ENCODE results near the gene TRAPPC14. TPM values are rescaled to one million over a fixed set of nuclear protein-coding genes. Genes with fewer than 3 reads are reported as not detected.

TRAPPC14 gene
- total and polyA plus RNA-seq, 9 of the 15 experiments (the other 6 are each of a cell fraction or from before 2014, with no cell fraction given): 0.42 to 45.9 (median 18.2) TPM

DNA sequence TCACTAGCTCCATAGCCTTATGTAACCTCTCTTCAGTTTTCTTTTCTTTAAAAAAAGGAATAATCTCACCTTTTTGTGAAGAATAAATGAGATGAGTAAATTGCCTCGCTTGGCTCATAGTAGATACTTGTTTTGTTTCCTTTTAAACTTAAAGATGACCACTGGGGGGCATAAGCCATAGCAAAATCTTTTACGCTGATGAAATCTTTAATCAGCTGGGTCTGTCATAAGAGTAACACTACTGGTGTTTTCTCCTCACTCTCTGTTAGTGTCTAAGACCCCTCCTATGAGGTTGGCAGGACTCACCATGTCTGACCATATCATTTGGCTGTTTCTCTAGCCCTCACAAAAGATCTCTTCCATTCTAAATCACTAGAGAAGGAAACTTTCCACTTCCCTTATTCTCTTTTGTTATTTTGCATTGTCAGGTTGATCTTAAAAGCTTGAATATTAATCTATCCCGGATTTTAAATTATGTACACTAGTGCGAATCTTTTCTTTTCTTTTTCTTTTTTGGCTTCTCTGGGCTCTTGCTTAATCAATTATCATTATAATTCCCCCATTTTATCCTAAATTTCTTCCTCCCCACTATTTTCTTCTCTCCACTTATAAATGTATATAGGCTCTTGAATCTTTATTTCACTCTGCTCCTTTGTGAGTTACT lies 31.7 kb upstream of the TRAPPC14 start (continued):
- TF ChIP-seq, protein P1, sequence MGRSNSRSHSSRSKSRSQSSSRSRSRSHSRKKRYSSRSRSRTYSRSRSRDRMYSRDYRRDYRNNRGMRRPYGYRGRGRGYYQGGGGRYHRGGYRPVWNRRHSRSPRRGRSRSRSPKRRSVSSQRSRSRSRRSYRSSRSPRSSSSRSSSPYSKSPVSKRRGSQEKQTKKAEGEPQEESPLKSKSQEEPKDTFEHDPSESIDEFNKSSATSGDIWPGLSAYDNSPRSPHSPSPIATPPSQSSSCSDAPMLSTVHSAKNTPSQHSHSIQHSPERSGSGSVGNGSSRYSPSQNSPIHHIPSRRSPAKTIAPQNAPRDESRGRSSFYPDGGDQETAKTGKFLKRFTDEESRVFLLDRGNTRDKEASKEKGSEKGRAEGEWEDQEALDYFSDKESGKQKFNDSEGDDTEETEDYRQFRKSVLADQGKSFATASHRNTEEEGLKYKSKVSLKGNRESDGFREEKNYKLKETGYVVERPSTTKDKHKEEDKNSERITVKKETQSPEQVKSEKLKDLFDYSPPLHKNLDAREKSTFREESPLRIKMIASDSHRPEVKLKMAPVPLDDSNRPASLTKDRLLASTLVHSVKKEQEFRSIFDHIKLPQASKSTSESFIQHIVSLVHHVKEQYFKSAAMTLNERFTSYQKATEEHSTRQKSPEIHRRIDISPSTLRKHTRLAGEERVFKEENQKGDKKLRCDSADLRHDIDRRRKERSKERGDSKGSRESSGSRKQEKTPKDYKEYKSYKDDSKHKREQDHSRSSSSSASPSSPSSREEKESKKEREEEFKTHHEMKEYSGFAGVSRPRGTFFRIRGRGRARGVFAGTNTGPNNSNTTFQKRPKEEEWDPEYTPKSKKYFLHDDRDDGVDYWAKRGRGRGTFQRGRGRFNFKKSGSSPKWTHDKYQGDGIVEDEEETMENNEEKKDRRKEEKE (IDR thresholded peaks at IDR 0.05; ENCODE audit: borderline replicate concordance in 1 of 2, control insufficient read depth in 1 of 2, low read depth in 2 of 2, low read length in 1 of 2): no peak
- TF ChIP-seq, protein P2, sequence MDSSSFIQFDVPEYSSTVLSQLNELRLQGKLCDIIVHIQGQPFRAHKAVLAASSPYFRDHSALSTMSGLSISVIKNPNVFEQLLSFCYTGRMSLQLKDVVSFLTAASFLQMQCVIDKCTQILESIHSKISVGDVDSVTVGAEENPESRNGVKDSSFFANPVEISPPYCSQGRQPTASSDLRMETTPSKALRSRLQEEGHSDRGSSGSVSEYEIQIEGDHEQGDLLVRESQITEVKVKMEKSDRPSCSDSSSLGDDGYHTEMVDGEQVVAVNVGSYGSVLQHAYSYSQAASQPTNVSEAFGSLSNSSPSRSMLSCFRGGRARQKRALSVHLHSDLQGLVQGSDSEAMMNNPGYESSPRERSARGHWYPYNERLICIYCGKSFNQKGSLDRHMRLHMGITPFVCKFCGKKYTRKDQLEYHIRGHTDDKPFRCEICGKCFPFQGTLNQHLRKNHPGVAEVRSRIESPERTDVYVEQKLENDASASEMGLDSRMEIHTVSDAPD (CRISPR knock-in tag; IDR thresholded peaks at IDR 0.05): no peak
- peak; percentile 57; the same call in 1 of the 2 replicates for TF ChIP-seq EP300 (IDR thresholded peaks at IDR 0.05; ENCODE audit: low read length)
- TF ChIP-seq POLR3G (IDR thresholded peaks at IDR 0.05; ENCODE audit: extremely low read depth, insufficient read length, insufficient replicate concordance): no peak
- TF ChIP-seq MEF2A (IDR thresholded peaks at IDR 0.05; ENCODE audit: control insufficient read depth, low read depth, low read length): no peak
- TF ChIP-seq, protein P3, sequence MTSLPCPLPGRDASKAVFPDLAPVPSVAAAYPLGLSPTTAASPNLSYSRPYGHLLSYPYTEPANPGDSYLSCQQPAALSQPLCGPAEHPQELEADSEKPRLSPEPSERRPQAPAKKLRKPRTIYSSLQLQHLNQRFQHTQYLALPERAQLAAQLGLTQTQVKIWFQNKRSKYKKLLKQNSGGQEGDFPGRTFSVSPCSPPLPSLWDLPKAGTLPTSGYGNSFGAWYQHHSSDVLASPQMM (CRISPR knock-in tag; IDR thresholded peaks at IDR 0.05): no peak
- TF ChIP-seq, protein P4, sequence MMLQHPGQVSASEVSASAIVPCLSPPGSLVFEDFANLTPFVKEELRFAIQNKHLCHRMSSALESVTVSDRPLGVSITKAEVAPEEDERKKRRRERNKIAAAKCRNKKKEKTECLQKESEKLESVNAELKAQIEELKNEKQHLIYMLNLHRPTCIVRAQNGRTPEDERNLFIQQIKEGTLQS (IDR thresholded peaks at IDR 0.05): peak; percentile 91
- TF ChIP-seq, protein P4 (CRISPR knock-in tag; conservative IDR thresholded peaks at IDR 0.05): no peak
- TF ChIP-seq, protein P5, sequence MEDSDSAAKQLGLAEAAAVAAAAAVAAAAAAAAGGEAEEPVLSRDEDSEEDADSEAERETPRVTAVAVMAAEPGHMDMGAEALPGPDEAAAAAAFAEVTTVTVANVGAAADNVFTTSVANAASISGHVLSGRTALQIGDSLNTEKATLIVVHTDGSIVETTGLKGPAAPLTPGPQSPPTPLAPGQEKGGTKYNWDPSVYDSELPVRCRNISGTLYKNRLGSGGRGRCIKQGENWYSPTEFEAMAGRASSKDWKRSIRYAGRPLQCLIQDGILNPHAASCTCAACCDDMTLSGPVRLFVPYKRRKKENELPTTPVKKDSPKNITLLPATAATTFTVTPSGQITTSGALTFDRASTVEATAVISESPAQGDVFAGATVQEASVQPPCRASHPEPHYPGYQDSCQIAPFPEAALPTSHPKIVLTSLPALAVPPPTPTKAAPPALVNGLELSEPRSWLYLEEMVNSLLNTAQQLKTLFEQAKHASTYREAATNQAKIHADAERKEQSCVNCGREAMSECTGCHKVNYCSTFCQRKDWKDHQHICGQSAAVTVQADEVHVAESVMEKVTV (CRISPR knock-in tag; IDR thresholded peaks at IDR 0.05): peak; percentile 68
- no peak for TF ChIP-seq OTX1 (CRISPR knock-in tag; IDR thresholded peaks at IDR 0.05)
- no peak for TF ChIP-seq MYC (IDR thresholded peaks at IDR 0.05; ENCODE audit: low read depth, low read length)
- no peak for TF ChIP-seq MYC (CRISPR knock-in tag; IDR thresholded peaks at IDR 0.05; ENCODE audit: borderline replicate concordance, low read depth)
- no peak for TF ChIP-seq ZNF561 (CRISPR knock-in tag; conservative IDR thresholded peaks at IDR 0.05)
- TF ChIP-seq GABPB2 (CRISPR knock-in tag; conservative IDR thresholded peaks at IDR 0.05): no peak
- no peak for TF ChIP-seq POLR3A (IDR thresholded peaks at IDR 0.05; ENCODE audit: borderline replicate concordance, extremely low read depth, insufficient read depth, insufficient read length)
- 0 out of 2 replicates have a peak, but pooled peaks have one; percentile 45 for TF ChIP-seq ZNF76 (CRISPR knock-in tag; IDR thresholded peaks at IDR 0.05; ENCODE audit: borderline replicate concordance)
- 0 out of 2 replicates have a peak, but pooled peaks have one; percentile 15 for TF ChIP-seq ZNF354B (CRISPR knock-in tag; IDR thresholded peaks at IDR 0.05)
- no peak for TF ChIP-seq ZFP36 (IDR thresholded peaks at IDR 0.05; ENCODE audit: low read depth, low read length, partially characterized antibody)
- TF ChIP-seq ZBED1 (IDR thresholded peaks at IDR 0.05): no peak
- no peak for TF ChIP-seq NFIC (IDR thresholded peaks at IDR 0.05)
- no peak for TF ChIP-seq GTF2F1 (IDR thresholded peaks at IDR 0.05; ENCODE audit: low read depth, low read length)
